Epithelial cell of proximal tubule (primary cell): Measurements from ENCODE around the gene MYOT. TPM values are rescaled to one million over a fixed set of nuclear protein-coding genes. Genes with fewer than 3 reads are reported as not detected.

Source experiments
- DNase-seq: peaks from one replicate; pipeline ENCODE4 v3.0.0-alpha.2; 2011; ENCODE audit warnings: low read depth
- H3K4me3 ChIP-seq: 2 replicates; pipeline ENCODE4 v1.5.1; 2011; ENCODE audit warnings: low read depth, mild to moderate bottlenecking, low read length
- CTCF ChIP-seq: conservative IDR thresholded peaks from 2 replicates; pipeline ENCODE4 v1.5.1; 2012; ENCODE audit warnings: low read depth, mild to moderate bottlenecking, low read length
- total RNA-seq: library from RNA; depleted of rRNA; stranded (reverse); fragments of >200 nt; gene quantifications from 2 replicates; pipeline ENCODE4 v1.2.3, GENCODE V29; 2015

The MYOT gene
- total RNA-seq, 1 donor from 2014 or later = not detected

GRCh38 chr5:137836997-137837396, 30.7 kb upstream of the MYOT start:
- DNase-seq = no peak
- no peak for TF ChIP-seq CTCF
- no peak overlapping the region for H3K4me3 ChIP-seq

GRCh38 chr5:137837491-137838394, 29.9 kb upstream of the MYOT start:
- DNase-seq = no peak
- TF ChIP-seq CTCF = no peak

GRCh38 chr5:137838976-137839375, 28.7 kb upstream of the MYOT start:
- no peak overlapping the region for H3K4me3 ChIP-seq
- DNase-seq = no peak
- no peak for TF ChIP-seq CTCF

More at GRCh38 chr5:137837491-137838394, 29.9 kb upstream of the MYOT start:
- no peak overlapping the region for H3K4me3 ChIP-seq

GRCh38 chr5:137842296-137842695, 25.4 kb upstream of the MYOT start:
- DNase-seq = no peak
- no peak for TF ChIP-seq CTCF
- no peak overlapping the region for H3K4me3 ChIP-seq

GRCh38 chr5:137843676-137844299, 23.9 kb upstream of the MYOT start:
- TF ChIP-seq CTCF = no peak
- no peak for DNase-seq
- H3K4me3 ChIP-seq = no peak overlapping the region

- DNase-seq = no peak
- H3K4me3 ChIP-seq = no peak overlapping the region
- no peak for TF ChIP-seq CTCF
Observed at GRCh38 chr5:137845472-137845871, 22.2 kb upstream of the MYOT start.
